Measurements from ENCODE around the gene PRKCQ. TPM values are rescaled to one million over a fixed set of nuclear protein-coding genes. Genes with fewer than 3 reads are reported as not detected.

PRKCQ gene
- total RNA-seq, 1 experiment from 2014 or later: 12.1 TPM

DNA sequence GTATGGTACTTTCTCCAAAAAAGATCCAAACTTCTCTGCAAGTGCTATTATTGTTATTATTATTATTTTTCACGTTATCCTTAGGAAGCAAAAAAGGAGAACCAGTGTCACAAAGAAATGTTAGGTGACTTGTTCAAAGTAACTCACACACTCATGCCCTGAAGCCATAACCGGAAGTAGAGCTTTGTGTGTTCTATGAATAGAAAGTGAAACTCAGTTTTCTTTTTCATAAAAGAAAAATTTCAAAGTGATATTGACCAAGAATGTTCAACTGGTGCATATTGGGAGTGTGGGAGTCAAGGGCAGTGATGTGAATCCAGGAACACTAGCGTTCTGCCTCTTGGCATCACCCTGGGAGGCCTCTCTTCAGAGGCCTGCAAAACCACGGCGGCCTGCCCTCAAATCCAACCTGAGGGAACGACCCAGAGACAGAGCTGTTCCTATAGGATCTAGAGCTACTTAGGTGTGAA is 106.1 kb downstream of the PRKCQ start:
- H2BK120ac ChIP-seq (ENCODE audit: low read depth, low read length, poor library complexity, severe bottlenecking): no peak overlapping the region
- H3K79me1 ChIP-seq (ENCODE audit: insufficient read depth, low read depth, low read length, poor library complexity, severe bottlenecking): no peaks in the 10 kb centered on the region
- no peaks in the 10 kb centered on the region for H3K9me3 Mint-ChIP-seq
- H2BK12ac ChIP-seq (ENCODE audit: insufficient read length, low read depth, low read length): no peak overlapping the region
- no peak overlapping the region for H3K4me3 Mint-ChIP-seq
- no CpG with 5 or more reads among the region's 6 CpGs for WGBS (ENCODE audit: extremely low coverage, insufficient read length, low lambda C conversion rate)
- H2BK5ac ChIP-seq (ENCODE audit: insufficient read length, low read length): no peak overlapping the region
- H2BK15ac ChIP-seq (ENCODE audit: low read depth, low read length): no peak overlapping the region
- no peak overlapping the region for H2AFZ ChIP-seq (ENCODE audit: low read length)
- H4K20me1 ChIP-seq (ENCODE audit: control insufficient read depth, insufficient read depth, insufficient read length): no peaks in the 10 kb centered on the region
- no peak overlapping the region for H3T11ph ChIP-seq (ENCODE audit: low read length)
- H3K27ac Mint-ChIP-seq: 0 out of 7 replicates have a peak overlapping the region, but pooled peaks of 1 of the 3 experiments have one; percentile 45
- H3K9ac ChIP-seq (ENCODE audit: extremely low read depth, insufficient read length, low read length): no peak overlapping the region
- H3K23ac ChIP-seq (ENCODE audit: insufficient read length, low read depth, low read length): no peak overlapping the region
- no peaks in the 10 kb centered on the region for H3K4me1 ChIP-seq (ENCODE audit: insufficient read depth, low read length)
- H3K56ac ChIP-seq (ENCODE audit: insufficient read length, low read depth, low read length): no peak overlapping the region
- DNase-seq: no peak
- H3K14ac ChIP-seq (ENCODE audit: insufficient read depth, low read length): no peak overlapping the region
- no peaks in the 10 kb centered on the region for H3K27me3 Mint-ChIP-seq (ENCODE audit: low read depth)
- no peak overlapping the region for H3K4me2 ChIP-seq (ENCODE audit: insufficient read depth, insufficient read length, low read length)
- H3K18ac ChIP-seq (ENCODE audit: insufficient read length, low read depth, low read length): no peak overlapping the region
- peaks cover 0 to 5% of the 10 kb centered on the region in 2 experiments; a peak in 1 of 4 replicates for H3K4me1 Mint-ChIP-seq
- no peak overlapping the region for H2BK20ac ChIP-seq (ENCODE audit: low read depth, low read length, poor library complexity, severe bottlenecking)
- H3K79me2 ChIP-seq (ENCODE audit: insufficient read depth, low read length): no peaks in the 10 kb centered on the region
- H2AK5ac ChIP-seq (ENCODE audit: insufficient read length, low read length): no peak overlapping the region
- H4K91ac ChIP-seq (ENCODE audit: insufficient read length, low read depth, low read length): no peak overlapping the region
- TF ChIP-seq, protein P1, sequence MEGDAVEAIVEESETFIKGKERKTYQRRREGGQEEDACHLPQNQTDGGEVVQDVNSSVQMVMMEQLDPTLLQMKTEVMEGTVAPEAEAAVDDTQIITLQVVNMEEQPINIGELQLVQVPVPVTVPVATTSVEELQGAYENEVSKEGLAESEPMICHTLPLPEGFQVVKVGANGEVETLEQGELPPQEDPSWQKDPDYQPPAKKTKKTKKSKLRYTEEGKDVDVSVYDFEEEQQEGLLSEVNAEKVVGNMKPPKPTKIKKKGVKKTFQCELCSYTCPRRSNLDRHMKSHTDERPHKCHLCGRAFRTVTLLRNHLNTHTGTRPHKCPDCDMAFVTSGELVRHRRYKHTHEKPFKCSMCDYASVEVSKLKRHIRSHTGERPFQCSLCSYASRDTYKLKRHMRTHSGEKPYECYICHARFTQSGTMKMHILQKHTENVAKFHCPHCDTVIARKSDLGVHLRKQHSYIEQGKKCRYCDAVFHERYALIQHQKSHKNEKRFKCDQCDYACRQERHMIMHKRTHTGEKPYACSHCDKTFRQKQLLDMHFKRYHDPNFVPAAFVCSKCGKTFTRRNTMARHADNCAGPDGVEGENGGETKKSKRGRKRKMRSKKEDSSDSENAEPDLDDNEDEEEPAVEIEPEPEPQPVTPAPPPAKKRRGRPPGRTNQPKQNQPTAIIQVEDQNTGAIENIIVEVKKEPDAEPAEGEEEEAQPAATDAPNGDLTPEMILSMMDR (conservative IDR thresholded peaks at IDR 0.05): no peak
- H3K27me3 ChIP-seq (ENCODE audit: insufficient read depth, low read length): no peaks in the 10 kb centered on the region
- H4K8ac ChIP-seq (replicated peaks; ENCODE audit: insufficient read length, low read depth, low read length): no peak overlapping the region
- H3K9me3 ChIP-seq (ENCODE audit: control insufficient read depth, low read depth, low read length): no peaks in the 10 kb centered on the region
- peaks cover 15 to 28% (median 18%) of the 10 kb centered on the region in 3 experiments for H3K36me3 Mint-ChIP-seq (ENCODE audit: insufficient read depth in 1 of 3, low read depth in 3 of 3)
- H4K5ac ChIP-seq (ENCODE audit: insufficient read length, low read depth, low read length): no peak overlapping the region
- H3K27ac ChIP-seq (ENCODE audit: insufficient read length, low read depth, low read length): no peak overlapping the region
- H3K23me2 ChIP-seq (ENCODE audit: insufficient read length, low read depth, low read length, poor library complexity, severe bottlenecking): no peaks in the 10 kb centered on the region
- H3K4ac ChIP-seq (ENCODE audit: low read depth, low read length): no peak overlapping the region
